H1 (cell line): ENCODE measurements around the gene TJP2.

Experiments
- CTCF ChIP-seq, 3 experiments: IDR thresholded peaks; 1 replicate in 2 of 3; 2 replicates in 1 of 3; pipeline versions ENCODE4 v1.5.1 to v1.6.1; 2011; ENCODE audit warnings: low read length in 3 of 3, mild to moderate bottlenecking in 3 of 3, inconsistent platforms in 2 of 3, low read depth in 1 of 3, moderate library complexity in 1 of 3; ENCODE audit not compliant: insufficient read depth in 1 of 3; ENCODE audit errors: control extremely low read depth in 1 of 3
- EZH2 ChIP-seq: fragments of 200-600 bp; sonication (generic); IDR thresholded peaks from 2 replicates; pipeline ENCODE4 v1.7.1; 2012; ENCODE audit warnings: low read depth, mild to moderate bottlenecking, moderate library complexity, low read length, inconsistent platforms; ENCODE audit not compliant: severe bottlenecking
- HDAC2 ChIP-seq, 2 experiments: fragments of 300-600 bp in 1 of 2; sonication (generic) in 1 of 2; IDR thresholded peaks; 2 replicates each; pipeline ENCODE4 v1.6.1; 2011 to 2012; ENCODE audit warnings: low read depth in 2 of 2, low read length in 2 of 2, mild to moderate bottlenecking in 2 of 2, moderate library complexity in 2 of 2, borderline replicate concordance in 1 of 2, inconsistent platforms in 1 of 2
- KDM1A ChIP-seq: fragments of 200-600, 300-600 bp; sonication (generic); IDR thresholded peaks from 2 replicates; pipeline ENCODE4 v1.7.1; 2016; ENCODE audit warnings: mild to moderate bottlenecking, low read length, borderline replicate concordance
- POLR2A ChIP-seq, 2 experiments: IDR thresholded peaks; 1 replicate in 1 of 2; 2 replicates in 1 of 2; pipeline ENCODE4 v1.6.1; 2011; ENCODE audit warnings: low read depth in 2 of 2, low read length in 2 of 2, mild to moderate bottlenecking in 2 of 2; ENCODE audit errors: control extremely low read depth in 1 of 2
- RAD21 ChIP-seq, 2 experiments: IDR thresholded peaks in 1 of 2; conservative IDR thresholded peaks in 1 of 2; 2 replicates each; pipeline ENCODE4 v1.6.1; 2011; ENCODE audit warnings: low read depth in 2 of 2, low read length in 2 of 2, improper control_type of control experiment in 1 of 2, inconsistent platforms in 1 of 2, mild to moderate bottlenecking in 1 of 2, moderate library complexity in 1 of 2

- TF ChIP-seq KDM1A (no peak), EZH2 (no peak), RAD21 (IDR thresholded peaks at IDR 0.05 in 1 of 2, conservative IDR thresholded peaks at IDR 0.05 in 1 of 2; ENCODE audit: low read depth in 2 of 2, low read length in 2 of 2) (no peak), HDAC2 (IDR thresholded peaks at IDR 0.05; ENCODE audit: borderline replicate concordance in 1 of 2, low read depth in 2 of 2, low read length in 2 of 2) (no peak), CTCF (IDR thresholded peaks at IDR 0.05; ENCODE audit: control extremely low read depth in 1 of 3, insufficient read depth in 1 of 3, low read depth in 1 of 3, low read length in 3 of 3) (no peak), POLR2A (IDR thresholded peaks at IDR 0.05; ENCODE audit: control extremely low read depth in 1 of 2, low read depth in 2 of 2, low read length in 2 of 2) (no peak)
Observed at GRCh38 chr9:69184266-69184665, 10.2 kb downstream of the TJP2 start.
